Measurements from ENCODE around the gene FGR.

DNA sequence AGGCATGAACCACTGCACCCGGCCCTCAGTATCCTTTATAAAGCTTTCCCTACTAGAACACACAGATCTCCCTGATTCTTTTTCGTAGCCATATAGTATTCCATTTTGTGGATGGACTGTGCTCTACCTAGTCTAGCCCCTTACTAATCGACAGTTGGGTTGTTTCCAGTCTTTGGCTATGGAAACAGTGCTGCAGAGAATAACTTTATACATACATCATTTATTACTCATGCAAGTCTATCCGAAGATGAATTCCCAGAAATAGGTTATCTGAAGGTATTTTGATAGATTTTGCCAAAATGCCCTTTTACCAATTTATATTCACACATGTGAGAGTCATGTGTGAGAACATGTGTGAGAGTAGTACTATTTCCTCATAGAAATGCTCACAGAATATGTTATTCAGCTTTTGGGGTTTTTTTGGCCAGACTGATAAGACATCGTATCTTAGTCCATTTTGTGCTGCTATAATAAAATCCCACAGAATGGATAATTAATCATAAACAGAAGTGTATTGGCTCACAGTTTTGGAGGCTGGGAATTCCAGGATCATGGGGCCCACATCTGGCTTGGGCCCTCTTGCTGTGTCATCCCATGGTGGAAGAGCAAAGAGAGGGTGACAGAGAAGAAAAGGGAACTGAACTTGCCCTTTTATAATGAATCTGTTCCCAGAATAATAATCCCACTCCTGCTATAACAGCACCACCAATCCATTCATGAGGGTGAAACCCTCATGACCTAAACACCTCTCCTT lies 17.3 kb upstream of the FGR start:
- TF ChIP-seq EZH2 (IDR thresholded peaks at IDR 0.05) (no peak), POLR2AphosphoS5 (IDR thresholded peaks at IDR 0.05; ENCODE audit: borderline replicate concordance, low read depth, low read length) (no peak)
